WERI-Rb-1 (cell line): Measurements from ENCODE around the gene COL19A1.

ENCODE experiments used
- DNase-seq: peaks from one replicate; pipeline ENCODE4 v3.0.0-alpha.2; 2020
- H3K27ac ChIP-seq: fragments of 250-450 bp; sonication (Bioruptor Pico); 2 replicates; pipeline ENCODE4 v1.5.1; 2020; ENCODE audit warnings: mild to moderate bottlenecking, moderate library complexity
- H3K27me3 ChIP-seq: fragments of 250-450 bp; sonication (Bioruptor Pico); 2 replicates; pipeline ENCODE4 v1.5.1; 2021; ENCODE audit warnings: mild to moderate bottlenecking, low read depth, moderate library complexity; ENCODE audit not compliant: insufficient read depth, severe bottlenecking
- H3K36me3 ChIP-seq: fragments of 250-450 bp; sonication (Bioruptor Pico); 2 replicates; pipeline ENCODE4 v1.5.1; 2020; ENCODE audit warnings: mild to moderate bottlenecking, moderate library complexity
- H3K4me3 ChIP-seq: 2 replicates; pipeline ENCODE4 v1.5.1; 2011; ENCODE audit warnings: low read depth, mild to moderate bottlenecking, control low read depth, low read length
- H3K9me3 ChIP-seq: fragments of 250-450 bp; sonication (Bioruptor Pico); 2 replicates; pipeline ENCODE4 v1.5.1; 2021; ENCODE audit warnings: mild to moderate bottlenecking, moderate library complexity; ENCODE audit not compliant: severe bottlenecking
- TF ChIP-seq, protein P1 (sequence below): IDR thresholded peaks from 2 replicates; pipeline ENCODE4 v1.5.1; 2011; ENCODE audit warnings: low read depth, mild to moderate bottlenecking, control low read depth, inconsistent platforms, low read length

COL19A1 gene

DNA sequence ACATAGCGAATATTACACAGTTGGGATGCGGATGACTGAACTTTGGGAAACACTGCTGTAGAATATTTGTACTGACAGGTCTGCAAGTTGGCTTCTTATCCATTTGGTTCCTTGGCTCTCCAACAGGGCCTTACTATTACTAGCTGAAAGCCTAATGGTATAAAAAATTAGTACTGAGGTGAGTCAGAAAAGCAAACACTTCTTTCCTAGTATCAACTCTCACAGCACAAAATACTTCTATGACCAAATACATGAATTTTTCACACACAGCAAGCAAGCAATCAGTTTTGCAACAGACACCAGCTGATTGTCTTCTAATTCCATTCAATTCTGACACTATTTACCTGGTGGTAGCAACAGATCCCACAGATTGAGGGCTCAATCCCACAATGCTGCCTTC, 268.2 kb downstream of the COL19A1 start:
- no peak for DNase-seq
- Histone ChIP-seq H3K36me3 (no peaks in the 10 kb centered on the region), H3K9me3 (no peaks in the 10 kb centered on the region), H3K27me3 (no peaks in the 10 kb centered on the region), H3K27ac (no peak overlapping the region), H3K4me3 (no peak overlapping the region)
- TF ChIP-seq, protein P1, sequence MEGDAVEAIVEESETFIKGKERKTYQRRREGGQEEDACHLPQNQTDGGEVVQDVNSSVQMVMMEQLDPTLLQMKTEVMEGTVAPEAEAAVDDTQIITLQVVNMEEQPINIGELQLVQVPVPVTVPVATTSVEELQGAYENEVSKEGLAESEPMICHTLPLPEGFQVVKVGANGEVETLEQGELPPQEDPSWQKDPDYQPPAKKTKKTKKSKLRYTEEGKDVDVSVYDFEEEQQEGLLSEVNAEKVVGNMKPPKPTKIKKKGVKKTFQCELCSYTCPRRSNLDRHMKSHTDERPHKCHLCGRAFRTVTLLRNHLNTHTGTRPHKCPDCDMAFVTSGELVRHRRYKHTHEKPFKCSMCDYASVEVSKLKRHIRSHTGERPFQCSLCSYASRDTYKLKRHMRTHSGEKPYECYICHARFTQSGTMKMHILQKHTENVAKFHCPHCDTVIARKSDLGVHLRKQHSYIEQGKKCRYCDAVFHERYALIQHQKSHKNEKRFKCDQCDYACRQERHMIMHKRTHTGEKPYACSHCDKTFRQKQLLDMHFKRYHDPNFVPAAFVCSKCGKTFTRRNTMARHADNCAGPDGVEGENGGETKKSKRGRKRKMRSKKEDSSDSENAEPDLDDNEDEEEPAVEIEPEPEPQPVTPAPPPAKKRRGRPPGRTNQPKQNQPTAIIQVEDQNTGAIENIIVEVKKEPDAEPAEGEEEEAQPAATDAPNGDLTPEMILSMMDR = no peak

DNA sequence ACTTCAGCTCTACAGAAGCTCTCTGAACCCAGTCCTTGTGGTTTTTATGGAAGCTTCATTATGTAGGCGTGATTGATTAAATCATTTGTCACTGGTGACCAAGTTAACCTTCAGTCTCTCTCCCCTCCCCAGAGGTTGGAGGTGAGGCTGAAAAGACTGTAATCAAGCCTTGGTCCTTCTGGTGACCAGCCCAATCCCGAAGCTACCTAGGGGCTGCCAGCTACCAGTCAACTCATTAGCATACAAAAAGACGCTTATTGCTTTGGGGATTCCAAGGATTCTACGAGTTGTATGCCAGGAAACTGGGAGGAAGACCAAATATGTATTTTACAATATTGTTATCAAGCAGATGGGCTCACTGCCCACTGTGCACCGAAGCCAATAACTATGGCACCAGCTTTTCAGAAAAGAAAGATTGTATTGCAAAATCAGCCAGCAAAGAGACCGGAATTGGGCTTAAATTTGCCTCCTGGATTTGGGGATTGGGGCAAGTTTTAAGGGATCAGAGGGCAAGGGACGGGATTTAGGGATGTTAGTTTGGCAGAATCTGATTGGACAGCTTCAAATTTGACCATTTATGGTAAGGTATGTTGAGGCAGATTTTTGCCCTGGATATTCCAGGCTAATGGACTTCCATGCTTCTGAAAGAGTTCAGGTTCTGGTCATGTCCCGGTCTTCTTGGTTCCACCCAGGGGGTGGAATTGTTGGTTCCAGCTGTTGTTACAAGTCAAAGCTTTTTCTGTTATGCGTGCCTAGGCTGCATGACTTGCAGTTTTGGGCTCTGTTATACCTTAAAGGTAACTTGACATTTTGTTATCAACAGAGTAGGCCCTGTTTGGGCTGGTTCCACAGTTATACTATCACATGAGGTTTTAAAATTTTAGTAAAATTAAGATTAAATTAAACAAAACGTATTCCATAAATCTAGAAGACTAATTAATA, 269.1 kb downstream of the COL19A1 start:
- TF ChIP-seq, protein P1 = no peak
- H3K4me3 ChIP-seq = no peak overlapping the region
- no peaks in the 10 kb centered on the region for H3K36me3 ChIP-seq
- no peak for DNase-seq
- no peaks in the 10 kb centered on the region for H3K9me3 ChIP-seq
- H3K27ac ChIP-seq = no peak overlapping the region
- no peaks in the 10 kb centered on the region for H3K27me3 ChIP-seq

DNA sequence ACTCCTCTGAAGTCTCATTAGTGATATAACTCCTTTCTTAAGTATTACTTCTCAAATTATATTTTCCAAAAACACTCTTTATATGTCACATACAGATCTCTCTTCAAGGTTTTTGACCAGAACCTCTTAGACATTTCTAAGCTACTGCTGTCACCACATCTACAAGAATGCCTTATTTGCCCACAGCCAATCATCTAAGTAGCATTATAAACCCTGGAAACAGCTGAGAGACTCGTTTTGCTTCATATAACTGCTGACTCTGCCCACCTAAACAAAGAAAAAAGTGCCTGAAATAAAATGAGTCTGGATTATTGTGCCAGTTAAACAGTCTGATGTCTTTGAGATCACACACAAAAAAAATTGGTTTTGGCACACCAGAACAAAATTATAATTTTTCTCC, 270.6 kb downstream of the COL19A1 start:
- H3K27me3 ChIP-seq = no peaks in the 10 kb centered on the region
- no peak overlapping the region for H3K27ac ChIP-seq
- no peaks in the 10 kb centered on the region for H3K36me3 ChIP-seq
- no peak for DNase-seq
- no peak overlapping the region for H3K4me3 ChIP-seq
- H3K9me3 ChIP-seq = no peaks in the 10 kb centered on the region
- TF ChIP-seq, protein P1 = no peak

DNA sequence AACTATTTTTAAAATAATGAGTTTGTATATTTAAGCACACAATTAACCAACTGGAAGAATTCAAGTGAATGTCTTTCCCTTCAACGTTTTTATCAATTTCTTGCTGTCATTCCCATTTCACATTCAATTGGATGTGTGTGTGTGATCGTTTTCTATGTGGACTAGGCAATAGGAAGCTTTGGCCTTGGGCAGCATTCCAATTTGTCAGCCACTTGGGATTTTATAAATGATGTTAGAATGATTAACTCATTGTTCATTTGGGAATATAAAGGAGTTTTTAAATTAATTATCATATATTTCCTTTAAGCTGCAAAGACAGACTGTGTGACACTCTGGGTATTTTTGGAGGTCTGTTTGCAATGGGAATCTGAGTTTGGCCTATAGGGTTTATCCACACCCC, 274.1 kb downstream of the COL19A1 start:
- H3K27ac ChIP-seq = no peak overlapping the region
- no peak overlapping the region for H3K4me3 ChIP-seq
- H3K27me3 ChIP-seq = no peaks in the 10 kb centered on the region
- H3K9me3 ChIP-seq = no peaks in the 10 kb centered on the region
- TF ChIP-seq, protein P1 = no peak
- DNase-seq = no peak
- H3K36me3 ChIP-seq = no peaks in the 10 kb centered on the region

DNA sequence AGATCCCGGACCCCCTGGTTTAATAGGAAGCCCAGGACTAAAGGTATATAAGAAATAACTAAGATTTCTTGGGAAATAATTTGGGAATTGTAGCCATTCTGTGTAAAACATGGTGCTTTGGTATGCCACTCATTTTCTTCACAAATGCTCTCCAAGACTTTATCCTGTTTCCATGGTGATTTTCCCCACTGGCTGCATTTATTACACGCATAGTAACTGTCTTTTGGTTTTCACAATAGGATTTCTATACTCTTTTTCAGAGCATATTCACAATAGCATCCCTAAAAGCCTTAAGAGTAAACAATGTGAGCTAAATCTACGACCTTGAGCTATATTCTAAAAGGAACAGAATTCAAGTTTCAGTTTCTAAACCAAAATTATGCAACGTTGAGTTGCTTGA, 275.7 kb downstream of the COL19A1 start:
- no peaks in the 10 kb centered on the region for H3K9me3 ChIP-seq
- TF ChIP-seq, protein P1 = no peak

More for the DNA sequence above, 275.7 kb downstream of the COL19A1 start:
- no peak for DNase-seq
- Histone ChIP-seq H3K27me3 (no peaks in the 10 kb centered on the region), H3K27ac (no peak overlapping the region), H3K36me3 (no peaks in the 10 kb centered on the region), H3K4me3 (no peak overlapping the region)
